Activated T-cell treated with anti-CD3 and anti-CD28 coated beads, Interleukin-2, amount 50 U/mL, for 1 hour (primary cell): ENCODE data around the gene RORB.

ENCODE experiments used
- DNase-seq: peaks from one replicate; pipeline ENCODE4 v3.0.0-alpha.2; 2020

The RORB gene

GRCh38 chr9:74609671-74610405 lies 112.7 kb downstream of the RORB start:
- DNase-seq = no peak

- no peak for DNase-seq
Measured at GRCh38 chr9:74610523-74611061, 113.5 kb downstream of the RORB start.

GRCh38 chr9:74630228-74630627 lies 133.1 kb downstream of the RORB start:
- no peak for DNase-seq

- no peak for DNase-seq
Measured at GRCh38 chr9:74639112-74639511, 142.0 kb downstream of the RORB start.

GRCh38 chr9:74642376-74642775 lies 145.2 kb downstream of the RORB start:
- no peak for DNase-seq

- DNase-seq = no peak
Measured at GRCh38 chr9:74643303-74643923, 146.3 kb downstream of the RORB start.

GRCh38 chr9:74644023-74644422 lies 146.9 kb downstream of the RORB start:
- no peak for DNase-seq

GRCh38 chr9:74645007-74645639 lies 148.0 kb downstream of the RORB start:
- no peak for DNase-seq

- DNase-seq = no peak
Measured at GRCh38 chr9:74653410-74654080, 156.4 kb downstream of the RORB start.

GRCh38 chr9:74662674-74663073 lies 165.5 kb downstream of the RORB start:
- no peak for DNase-seq

- DNase-seq = no peak
Measured at GRCh38 chr9:74663439-74663838, 166.3 kb downstream of the RORB start.

- DNase-seq = no peak
Measured at GRCh38 chr9:74666625-74667316, 169.6 kb downstream of the RORB start.

- DNase-seq = no peak
Measured at GRCh38 chr9:74672237-74672636, 175.1 kb downstream of the RORB start.

GRCh38 chr9:74674077-74674476 lies 176.9 kb downstream of the RORB start:
- no peak for DNase-seq

GRCh38 chr9:74681906-74682305 lies 184.8 kb downstream of the RORB start:
- DNase-seq = no peak

- DNase-seq = no peak
Measured at GRCh38 chr9:74683322-74683721, 186.2 kb downstream of the RORB start.

- DNase-seq = no peak
Measured at GRCh38 chr9:74691058-74691457, 193.9 kb downstream of the RORB start.

- DNase-seq = no peak
Measured at GRCh38 chr9:74696520-74696919, 199.4 kb downstream of the RORB start.

- no peak for DNase-seq
Measured at GRCh38 chr9:74697535-74697934, 200.4 kb downstream of the RORB start.

GRCh38 chr9:74711341-74711740 lies 214.2 kb downstream of the RORB start:
- DNase-seq = no peak

- no peak for DNase-seq
Measured at GRCh38 chr9:74718709-74719108, 221.6 kb downstream of the RORB start.

GRCh38 chr9:74719306-74719705 lies 222.2 kb downstream of the RORB start:
- DNase-seq = no peak
